OCI-LY7 (cell line): ENCODE measurements around the gene OARD1.

Experiments
- EZH2phosphoT487 ChIP-seq: fragments of 200-600 bp; sonication (generic); IDR thresholded peaks from 2 replicates; pipeline ENCODE4 v1.6.1; 2018; ENCODE audit warnings: low read depth, borderline replicate concordance, mild to moderate bottlenecking, mixed run types, antibody characterized with exemption, low read length, moderate library complexity, mixed read lengths
- TF ChIP-seq, protein P1 (sequence below): fragments of 200-600 bp; sonication (generic); conservative IDR thresholded peaks from 2 replicates; pipeline ENCODE4 v1.5.1; 2014; ENCODE audit warnings: mild to moderate bottlenecking, antibody characterized with exemption, low read length, moderate library complexity, mixed read lengths

- TF ChIP-seq, protein P1, sequence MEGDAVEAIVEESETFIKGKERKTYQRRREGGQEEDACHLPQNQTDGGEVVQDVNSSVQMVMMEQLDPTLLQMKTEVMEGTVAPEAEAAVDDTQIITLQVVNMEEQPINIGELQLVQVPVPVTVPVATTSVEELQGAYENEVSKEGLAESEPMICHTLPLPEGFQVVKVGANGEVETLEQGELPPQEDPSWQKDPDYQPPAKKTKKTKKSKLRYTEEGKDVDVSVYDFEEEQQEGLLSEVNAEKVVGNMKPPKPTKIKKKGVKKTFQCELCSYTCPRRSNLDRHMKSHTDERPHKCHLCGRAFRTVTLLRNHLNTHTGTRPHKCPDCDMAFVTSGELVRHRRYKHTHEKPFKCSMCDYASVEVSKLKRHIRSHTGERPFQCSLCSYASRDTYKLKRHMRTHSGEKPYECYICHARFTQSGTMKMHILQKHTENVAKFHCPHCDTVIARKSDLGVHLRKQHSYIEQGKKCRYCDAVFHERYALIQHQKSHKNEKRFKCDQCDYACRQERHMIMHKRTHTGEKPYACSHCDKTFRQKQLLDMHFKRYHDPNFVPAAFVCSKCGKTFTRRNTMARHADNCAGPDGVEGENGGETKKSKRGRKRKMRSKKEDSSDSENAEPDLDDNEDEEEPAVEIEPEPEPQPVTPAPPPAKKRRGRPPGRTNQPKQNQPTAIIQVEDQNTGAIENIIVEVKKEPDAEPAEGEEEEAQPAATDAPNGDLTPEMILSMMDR, result no peak
- no peak for TF ChIP-seq EZH2phosphoT487
These were observed 18.9 kb upstream of the OARD1 start for GRCh38 chr6:41090841-41091761.
